Measurements from ENCODE around the gene NUDT1.

GRCh38 chr7:2299870-2300512 is 58.0 kb downstream of the NUDT1 start:
- TF ChIP-seq, protein P1, sequence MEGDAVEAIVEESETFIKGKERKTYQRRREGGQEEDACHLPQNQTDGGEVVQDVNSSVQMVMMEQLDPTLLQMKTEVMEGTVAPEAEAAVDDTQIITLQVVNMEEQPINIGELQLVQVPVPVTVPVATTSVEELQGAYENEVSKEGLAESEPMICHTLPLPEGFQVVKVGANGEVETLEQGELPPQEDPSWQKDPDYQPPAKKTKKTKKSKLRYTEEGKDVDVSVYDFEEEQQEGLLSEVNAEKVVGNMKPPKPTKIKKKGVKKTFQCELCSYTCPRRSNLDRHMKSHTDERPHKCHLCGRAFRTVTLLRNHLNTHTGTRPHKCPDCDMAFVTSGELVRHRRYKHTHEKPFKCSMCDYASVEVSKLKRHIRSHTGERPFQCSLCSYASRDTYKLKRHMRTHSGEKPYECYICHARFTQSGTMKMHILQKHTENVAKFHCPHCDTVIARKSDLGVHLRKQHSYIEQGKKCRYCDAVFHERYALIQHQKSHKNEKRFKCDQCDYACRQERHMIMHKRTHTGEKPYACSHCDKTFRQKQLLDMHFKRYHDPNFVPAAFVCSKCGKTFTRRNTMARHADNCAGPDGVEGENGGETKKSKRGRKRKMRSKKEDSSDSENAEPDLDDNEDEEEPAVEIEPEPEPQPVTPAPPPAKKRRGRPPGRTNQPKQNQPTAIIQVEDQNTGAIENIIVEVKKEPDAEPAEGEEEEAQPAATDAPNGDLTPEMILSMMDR (IDR thresholded peaks at IDR 0.05; ENCODE audit: insufficient read depth, low read length, poor library complexity, severe bottlenecking): no peak
- TF ChIP-seq EZH2phosphoT487 (conservative IDR thresholded peaks at IDR 0.05; ENCODE audit: low read length): no peak

Measured in SU-DHL-6 (cell line).